Mesendoderm (in vitro differentiated cells): ENCODE measurements around the gene NID2.

Experiments
- DNase-seq: peaks from one replicate; pipeline ENCODE4 v3.0.0; 2013
- H2AK5ac ChIP-seq: 2 replicates; pipeline ENCODE4 v1.6.1; 2013; ENCODE audit warnings: low read length, inconsistent platforms
- H2BK120ac ChIP-seq: 2 replicates; pipeline ENCODE4 v1.6.1; 2013; ENCODE audit warnings: low read depth, mild to moderate bottlenecking, low read length, moderate library complexity, mixed read lengths
- H2BK15ac ChIP-seq: replicated peaks from 2 replicates; pipeline ENCODE4 v1.6.1; 2013; ENCODE audit warnings: low read depth, mild to moderate bottlenecking, moderate library complexity
- H2BK5ac ChIP-seq: 2 replicates; pipeline ENCODE4 v1.6.1; 2013; ENCODE audit warnings: low read length, inconsistent platforms
- H3K18ac ChIP-seq: 2 replicates; pipeline ENCODE4 v1.6.1; 2013; ENCODE audit warnings: mild to moderate bottlenecking, low read length, mixed read lengths
- H3K23ac ChIP-seq: one replicate; pipeline ENCODE4 v1.6.1; 2013; ENCODE audit warnings: low read length
- H3K27ac ChIP-seq: 2 replicates; pipeline ENCODE4 v1.5.1; 2013; ENCODE audit warnings: low read depth, mild to moderate bottlenecking, inconsistent platforms, low read length, moderate library complexity
- H3K27me3 ChIP-seq: 2 replicates; pipeline ENCODE4 v1.6.1; 2013; ENCODE audit warnings: low read length, control low read depth, mild to moderate bottlenecking, inconsistent platforms; ENCODE audit not compliant: insufficient read depth, poor library complexity
- H3K36me3 ChIP-seq: 2 replicates; pipeline ENCODE4 v1.6.1; 2013; ENCODE audit warnings: low read length, inconsistent platforms; ENCODE audit not compliant: control insufficient read depth, insufficient read depth
- H3K4ac ChIP-seq: one replicate; pipeline ENCODE4 v1.6.1; 2013; ENCODE audit warnings: low read depth, mild to moderate bottlenecking, low read length, moderate library complexity
- H3K4me1 ChIP-seq: 2 replicates; pipeline ENCODE4 v1.6.1; 2013; ENCODE audit warnings: low read depth, low read length, inconsistent platforms; ENCODE audit not compliant: control insufficient read depth
- H3K4me2 ChIP-seq: 2 replicates; pipeline ENCODE4 v1.6.1; 2013; ENCODE audit warnings: low read length
- H3K4me3 ChIP-seq: 2 replicates; pipeline ENCODE4 v1.5.1; 2013; ENCODE audit warnings: mild to moderate bottlenecking, low read length
- H3K56ac ChIP-seq: one replicate; pipeline ENCODE4 v1.6.1; 2013; ENCODE audit warnings: low read length
- H3K79me1 ChIP-seq: 2 replicates; pipeline ENCODE4 v1.6.1; 2013; ENCODE audit warnings: low read length, inconsistent platforms
- H3K79me2 ChIP-seq: 2 replicates; pipeline ENCODE4 v1.6.1; 2013; ENCODE audit warnings: mild to moderate bottlenecking, low read length; ENCODE audit not compliant: control insufficient read depth, insufficient read depth
- H3K9ac ChIP-seq: 2 replicates; pipeline ENCODE4 v1.6.1; 2013; ENCODE audit warnings: low read length, inconsistent platforms
- H4K5ac ChIP-seq: one replicate; pipeline ENCODE4 v1.6.1; 2013; ENCODE audit warnings: low read length
- H4K8ac ChIP-seq: one replicate; pipeline ENCODE4 v1.6.1; 2013; ENCODE audit warnings: low read depth, mild to moderate bottlenecking, control low read depth, low read length, moderate library complexity
- WGBS: extraction: QIAGEN DNeasy Blood & Tissue Kit; methylation state at CpG from one replicate; pipeline ENCODE4 v1.1.7; 2013; ENCODE audit warnings: low lambda C conversion rate, missing lambda C conversion rate; ENCODE audit not compliant: insufficient coverage; ENCODE audit errors: extremely low coverage; 5-methylcytosine and 5-hydroxymethylcytosine counted together

The NID2 gene

DNA sequence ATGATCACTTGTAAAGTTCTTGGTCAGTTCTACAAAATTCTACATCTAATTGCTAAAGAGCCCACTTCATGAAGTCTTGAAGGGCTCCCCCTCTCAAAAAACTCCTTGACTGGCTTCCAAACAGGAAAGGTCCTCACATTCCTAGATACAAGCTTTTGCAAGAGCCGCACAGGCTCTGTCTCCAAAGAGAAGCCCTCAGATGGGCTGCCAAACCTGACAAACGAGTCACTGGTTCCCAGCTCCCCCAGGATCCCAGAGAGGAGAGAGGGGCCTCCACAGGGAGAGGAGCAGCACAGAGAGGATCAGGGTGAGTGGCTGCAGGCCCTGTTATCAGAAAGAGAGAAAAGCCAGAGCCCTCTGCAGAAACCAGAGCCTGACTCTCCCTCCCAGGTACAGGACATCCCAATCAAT is 5.8 kb downstream of the NID2 start:
- no peak overlapping the region for H2BK15ac ChIP-seq
- H3K4me2 ChIP-seq: no peak overlapping the region
- peaks cover 10% of the 10 kb centered on the region for H3K27me3 ChIP-seq
- no peaks in the 10 kb centered on the region for H3K4me1 ChIP-seq
- H3K79me1 ChIP-seq: no peaks in the 10 kb centered on the region
- H3K18ac ChIP-seq: no peak overlapping the region
- no peak overlapping the region for H4K8ac ChIP-seq
- H2BK5ac ChIP-seq: no peak overlapping the region
- no peak overlapping the region for H3K4me3 ChIP-seq
- H3K36me3 ChIP-seq: no peaks in the 10 kb centered on the region
- no CpG with 5 or more reads among the region's 2 CpGs for WGBS
- no peak overlapping the region for H3K23ac ChIP-seq
- H3K56ac ChIP-seq: no peak overlapping the region
- DNase-seq: peak; percentile 28
- no peak overlapping the region for H3K27ac ChIP-seq
- H3K79me2 ChIP-seq: no peaks in the 10 kb centered on the region
- no peak overlapping the region for H2AK5ac ChIP-seq
- H3K9ac ChIP-seq: no peak overlapping the region
- H4K5ac ChIP-seq: no peak overlapping the region
- H3K4ac ChIP-seq: no peak overlapping the region
- no peak overlapping the region for H2BK120ac ChIP-seq

- H2BK15ac ChIP-seq: no peak overlapping the region
- H2AK5ac ChIP-seq: no peak overlapping the region
- no peak overlapping the region for H4K5ac ChIP-seq
- H3K4me2 ChIP-seq: no peak overlapping the region
- no peaks in the 10 kb centered on the region for H3K4me1 ChIP-seq
- DNase-seq: no peak
- H3K18ac ChIP-seq: no peak overlapping the region
- WGBS: no CpG with 5 or more reads among the region's 1 CpG
- H3K56ac ChIP-seq: no peak overlapping the region
- H3K23ac ChIP-seq: no peak overlapping the region
- no peak overlapping the region for H4K8ac ChIP-seq
- peaks cover 4% of the 10 kb centered on the region for H3K27me3 ChIP-seq
- H3K9ac ChIP-seq: no peak overlapping the region
- H3K27ac ChIP-seq: no peak overlapping the region
- H3K36me3 ChIP-seq: no peaks in the 10 kb centered on the region
- no peak overlapping the region for H2BK120ac ChIP-seq
- no peak overlapping the region for H3K4ac ChIP-seq
- no peaks in the 10 kb centered on the region for H3K79me1 ChIP-seq
- H3K79me2 ChIP-seq: no peaks in the 10 kb centered on the region
- H2BK5ac ChIP-seq: no peak overlapping the region
- no peak overlapping the region for H3K4me3 ChIP-seq
Measured at GRCh38 chr14:52061890-52062289, 7.0 kb downstream of the NID2 start.

DNA sequence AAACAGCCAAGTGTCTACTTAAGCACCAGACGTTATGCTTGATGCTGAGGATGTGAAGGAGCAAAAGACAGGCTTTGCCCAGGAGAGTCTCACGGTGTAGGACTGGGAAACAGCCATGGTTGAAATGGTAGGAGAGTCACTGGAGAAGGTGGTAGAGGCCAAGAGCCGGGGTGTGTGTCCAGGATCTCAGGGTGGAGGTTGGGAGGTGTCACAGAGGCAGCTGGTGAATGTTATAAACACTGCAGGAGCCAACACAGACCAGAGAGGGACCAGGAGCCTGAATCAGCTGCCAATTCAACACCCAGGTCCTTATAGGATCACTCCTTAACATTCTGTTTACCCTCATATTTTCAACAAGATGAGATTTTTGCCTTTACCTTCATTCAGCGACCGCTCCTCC is 7.5 kb downstream of the NID2 start:
- no peak for DNase-seq
- Histone ChIP-seq H3K79me2 (no peaks in the 10 kb centered on the region), H2BK15ac (no peak overlapping the region)

DNA sequence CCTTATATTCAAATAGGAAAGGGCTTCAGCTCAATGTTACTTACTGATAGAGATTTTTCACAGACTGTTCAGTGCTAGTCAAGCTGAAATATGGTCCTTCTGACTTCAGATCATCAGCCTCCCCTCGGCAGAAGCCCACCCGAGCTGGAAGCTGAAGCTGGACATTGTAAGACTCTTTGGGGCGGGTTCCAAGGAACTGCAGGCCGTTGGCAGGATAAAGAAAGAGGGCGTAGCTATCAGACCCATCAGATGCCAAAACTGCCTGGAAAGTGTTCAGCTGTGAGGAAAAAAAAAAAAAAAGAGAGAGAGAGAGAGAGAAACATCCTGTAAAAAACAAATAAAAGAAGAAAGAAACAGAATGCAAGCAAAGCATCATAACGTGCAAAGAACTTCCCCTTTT is 8.8 kb downstream of the NID2 start:
- Histone ChIP-seq H3K56ac (no peak overlapping the region), H3K36me3 (no peaks in the 10 kb centered on the region), H2BK5ac (no peak overlapping the region), H3K18ac (no peak overlapping the region), H4K8ac (no peak overlapping the region), H3K4me3 (no peak overlapping the region), H3K23ac (no peak overlapping the region), H3K27me3 (no peaks in the 10 kb centered on the region), H2BK15ac (no peak overlapping the region), H2AK5ac (no peak overlapping the region), H3K79me2 (no peaks in the 10 kb centered on the region), H3K9ac (no peak overlapping the region), H3K4ac (no peak overlapping the region), H3K4me1 (no peaks in the 10 kb centered on the region), H4K5ac (no peak overlapping the region), H2BK120ac (no peak overlapping the region), H3K4me2 (no peak overlapping the region), H3K79me1 (no peaks in the 10 kb centered on the region), H3K27ac (no peak overlapping the region)
- WGBS: no CpG with 5 or more reads among the region's 6 CpGs
- no peak for DNase-seq

More for the DNA sequence above, 7.5 kb downstream of the NID2 start:
- no peak overlapping the region for H2BK120ac ChIP-seq
- H3K27me3 ChIP-seq: no peaks in the 10 kb centered on the region
- H3K56ac ChIP-seq: no peak overlapping the region
- no peak overlapping the region for H3K27ac ChIP-seq
- no peak overlapping the region for H3K18ac ChIP-seq
- H4K8ac ChIP-seq: no peak overlapping the region
- no peak overlapping the region for H2AK5ac ChIP-seq
- no peaks in the 10 kb centered on the region for H3K4me1 ChIP-seq
- WGBS: no CpG with 5 or more reads among the region's 5 CpGs
- no peak overlapping the region for H2BK5ac ChIP-seq
- H3K79me1 ChIP-seq: no peaks in the 10 kb centered on the region
- no peak overlapping the region for H4K5ac ChIP-seq
- no peak overlapping the region for H3K4me3 ChIP-seq
- H3K36me3 ChIP-seq: no peaks in the 10 kb centered on the region
- H3K4me2 ChIP-seq: no peak overlapping the region
- no peak overlapping the region for H3K4ac ChIP-seq
- H3K9ac ChIP-seq: no peak overlapping the region
- H3K23ac ChIP-seq: no peak overlapping the region

DNA sequence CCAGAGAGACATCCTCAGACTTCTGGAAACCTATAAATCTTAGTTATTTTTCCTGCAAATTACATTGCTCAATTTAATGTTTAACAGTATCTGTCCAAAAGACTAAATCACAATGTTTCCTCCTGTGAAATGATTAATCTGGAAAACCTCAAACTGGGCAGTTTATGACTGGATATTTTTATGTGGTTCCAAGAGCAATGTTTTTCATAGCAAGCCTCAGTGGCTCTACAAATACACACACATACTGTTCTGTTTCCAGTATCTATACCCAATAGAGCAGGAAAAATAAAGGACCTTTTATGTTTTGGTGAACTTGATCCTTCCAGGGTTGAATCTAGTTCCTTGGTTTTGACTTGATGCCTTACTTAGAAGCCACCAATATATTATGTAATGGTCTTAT is 9.2 kb downstream of the NID2 start:
- H2BK15ac ChIP-seq: no peak overlapping the region
- no peak overlapping the region for H3K4me2 ChIP-seq
- H3K36me3 ChIP-seq: no peaks in the 10 kb centered on the region
- H4K5ac ChIP-seq: no peak overlapping the region
- H3K79me2 ChIP-seq: no peaks in the 10 kb centered on the region
- H3K4ac ChIP-seq: no peak overlapping the region
- no peak for DNase-seq
- no peaks in the 10 kb centered on the region for H3K27me3 ChIP-seq
- H4K8ac ChIP-seq: no peak overlapping the region
- no peak overlapping the region for H3K27ac ChIP-seq
- H3K9ac ChIP-seq: no peak overlapping the region
- H3K23ac ChIP-seq: no peak overlapping the region
- no peaks in the 10 kb centered on the region for H3K79me1 ChIP-seq
- H3K56ac ChIP-seq: no peak overlapping the region
- H3K4me1 ChIP-seq: no peaks in the 10 kb centered on the region
- no peak overlapping the region for H3K18ac ChIP-seq
- no peak overlapping the region for H2BK5ac ChIP-seq
- H2AK5ac ChIP-seq: no peak overlapping the region
- no peak overlapping the region for H2BK120ac ChIP-seq
- H3K4me3 ChIP-seq: no peak overlapping the region

- no peaks in the 10 kb centered on the region for H3K79me1 ChIP-seq
- H3K18ac ChIP-seq: no peak overlapping the region
- H2BK120ac ChIP-seq: no peak overlapping the region
- H3K4ac ChIP-seq: no peak overlapping the region
- H4K5ac ChIP-seq: no peak overlapping the region
- no peaks in the 10 kb centered on the region for H3K27me3 ChIP-seq
- DNase-seq: no peak
- H2AK5ac ChIP-seq: no peak overlapping the region
- H4K8ac ChIP-seq: no peak overlapping the region
- H3K27ac ChIP-seq: no peak overlapping the region
- no peak overlapping the region for H2BK15ac ChIP-seq
- H3K79me2 ChIP-seq: no peaks in the 10 kb centered on the region
- no CpG with 5 or more reads among the region's 3 CpGs for WGBS
- H3K4me2 ChIP-seq: no peak overlapping the region
- no peak overlapping the region for H3K9ac ChIP-seq
- no peak overlapping the region for H3K23ac ChIP-seq
- no peak overlapping the region for H3K4me3 ChIP-seq
- no peaks in the 10 kb centered on the region for H3K36me3 ChIP-seq
- no peak overlapping the region for H2BK5ac ChIP-seq
- H3K4me1 ChIP-seq: no peaks in the 10 kb centered on the region
- H3K56ac ChIP-seq: no peak overlapping the region
Measured at GRCh38 chr14:52058341-52058740, 10.5 kb downstream of the NID2 start.
